Mesendoderm (in vitro differentiated cells): ENCODE measurements around the gene FRMD3.

Experiments
- DNase-seq: peaks from one replicate; pipeline ENCODE4 v3.0.0; 2013
- H2AK5ac ChIP-seq: 2 replicates; pipeline ENCODE4 v1.6.1; 2013; ENCODE audit warnings: low read length, inconsistent platforms
- H2BK120ac ChIP-seq: 2 replicates; pipeline ENCODE4 v1.6.1; 2013; ENCODE audit warnings: low read depth, mild to moderate bottlenecking, low read length, moderate library complexity, mixed read lengths
- H2BK15ac ChIP-seq: replicated peaks from 2 replicates; pipeline ENCODE4 v1.6.1; 2013; ENCODE audit warnings: low read depth, mild to moderate bottlenecking, moderate library complexity
- H2BK5ac ChIP-seq: 2 replicates; pipeline ENCODE4 v1.6.1; 2013; ENCODE audit warnings: low read length, inconsistent platforms
- H3K18ac ChIP-seq: 2 replicates; pipeline ENCODE4 v1.6.1; 2013; ENCODE audit warnings: mild to moderate bottlenecking, low read length, mixed read lengths
- H3K23ac ChIP-seq: one replicate; pipeline ENCODE4 v1.6.1; 2013; ENCODE audit warnings: low read length
- H3K27ac ChIP-seq: 2 replicates; pipeline ENCODE4 v1.5.1; 2013; ENCODE audit warnings: low read depth, mild to moderate bottlenecking, inconsistent platforms, low read length, moderate library complexity
- H3K27me3 ChIP-seq: 2 replicates; pipeline ENCODE4 v1.6.1; 2013; ENCODE audit warnings: low read length, control low read depth, mild to moderate bottlenecking, inconsistent platforms; ENCODE audit not compliant: insufficient read depth, poor library complexity
- H3K36me3 ChIP-seq: 2 replicates; pipeline ENCODE4 v1.6.1; 2013; ENCODE audit warnings: low read length, inconsistent platforms; ENCODE audit not compliant: control insufficient read depth, insufficient read depth
- H3K4ac ChIP-seq: one replicate; pipeline ENCODE4 v1.6.1; 2013; ENCODE audit warnings: low read depth, mild to moderate bottlenecking, low read length, moderate library complexity
- H3K4me1 ChIP-seq: 2 replicates; pipeline ENCODE4 v1.6.1; 2013; ENCODE audit warnings: low read depth, low read length, inconsistent platforms; ENCODE audit not compliant: control insufficient read depth
- H3K4me2 ChIP-seq: 2 replicates; pipeline ENCODE4 v1.6.1; 2013; ENCODE audit warnings: low read length
- H3K4me3 ChIP-seq: 2 replicates; pipeline ENCODE4 v1.5.1; 2013; ENCODE audit warnings: mild to moderate bottlenecking, low read length
- H3K56ac ChIP-seq: one replicate; pipeline ENCODE4 v1.6.1; 2013; ENCODE audit warnings: low read length
- H3K79me1 ChIP-seq: 2 replicates; pipeline ENCODE4 v1.6.1; 2013; ENCODE audit warnings: low read length, inconsistent platforms
- H3K79me2 ChIP-seq: 2 replicates; pipeline ENCODE4 v1.6.1; 2013; ENCODE audit warnings: mild to moderate bottlenecking, low read length; ENCODE audit not compliant: control insufficient read depth, insufficient read depth
- H3K9ac ChIP-seq: 2 replicates; pipeline ENCODE4 v1.6.1; 2013; ENCODE audit warnings: low read length, inconsistent platforms
- H4K5ac ChIP-seq: one replicate; pipeline ENCODE4 v1.6.1; 2013; ENCODE audit warnings: low read length
- H4K8ac ChIP-seq: one replicate; pipeline ENCODE4 v1.6.1; 2013; ENCODE audit warnings: low read depth, mild to moderate bottlenecking, control low read depth, low read length, moderate library complexity
- WGBS: extraction: QIAGEN DNeasy Blood & Tissue Kit; methylation state at CpG from one replicate; pipeline ENCODE4 v1.1.7; 2013; ENCODE audit warnings: low lambda C conversion rate, missing lambda C conversion rate; ENCODE audit not compliant: insufficient coverage; ENCODE audit errors: extremely low coverage; 5-methylcytosine and 5-hydroxymethylcytosine counted together

Gene FRMD3

GRCh38 chr9:83209188-83209731, 328.9 kb downstream of the FRMD3 start:
- no peak overlapping the region for H3K56ac ChIP-seq
- no peak overlapping the region for H2BK120ac ChIP-seq
- peak overlapping the region; percentile 39 for H3K18ac ChIP-seq
- no peak overlapping the region for H4K8ac ChIP-seq
- H3K4ac ChIP-seq = no peak overlapping the region
- H3K36me3 ChIP-seq = no peaks in the 10 kb centered on the region
- no peaks in the 10 kb centered on the region for H3K79me2 ChIP-seq
- H3K27me3 ChIP-seq = no peaks in the 10 kb centered on the region
- H3K23ac ChIP-seq = no peak overlapping the region
- no peaks in the 10 kb centered on the region for H3K79me1 ChIP-seq
- no peak for DNase-seq
- no peak overlapping the region for H2BK5ac ChIP-seq
- H4K5ac ChIP-seq = no peak overlapping the region
- no peak overlapping the region for H2AK5ac ChIP-seq
- no peak overlapping the region for H3K4me3 ChIP-seq
- WGBS = no CpG with 5 or more reads among the region's 3 CpGs
- H3K4me1 ChIP-seq = no peaks in the 10 kb centered on the region
- H3K27ac ChIP-seq = no peak overlapping the region
- H2BK15ac ChIP-seq = no peak overlapping the region
- H3K9ac ChIP-seq = no peak overlapping the region
- no peak overlapping the region for H3K4me2 ChIP-seq

DNA sequence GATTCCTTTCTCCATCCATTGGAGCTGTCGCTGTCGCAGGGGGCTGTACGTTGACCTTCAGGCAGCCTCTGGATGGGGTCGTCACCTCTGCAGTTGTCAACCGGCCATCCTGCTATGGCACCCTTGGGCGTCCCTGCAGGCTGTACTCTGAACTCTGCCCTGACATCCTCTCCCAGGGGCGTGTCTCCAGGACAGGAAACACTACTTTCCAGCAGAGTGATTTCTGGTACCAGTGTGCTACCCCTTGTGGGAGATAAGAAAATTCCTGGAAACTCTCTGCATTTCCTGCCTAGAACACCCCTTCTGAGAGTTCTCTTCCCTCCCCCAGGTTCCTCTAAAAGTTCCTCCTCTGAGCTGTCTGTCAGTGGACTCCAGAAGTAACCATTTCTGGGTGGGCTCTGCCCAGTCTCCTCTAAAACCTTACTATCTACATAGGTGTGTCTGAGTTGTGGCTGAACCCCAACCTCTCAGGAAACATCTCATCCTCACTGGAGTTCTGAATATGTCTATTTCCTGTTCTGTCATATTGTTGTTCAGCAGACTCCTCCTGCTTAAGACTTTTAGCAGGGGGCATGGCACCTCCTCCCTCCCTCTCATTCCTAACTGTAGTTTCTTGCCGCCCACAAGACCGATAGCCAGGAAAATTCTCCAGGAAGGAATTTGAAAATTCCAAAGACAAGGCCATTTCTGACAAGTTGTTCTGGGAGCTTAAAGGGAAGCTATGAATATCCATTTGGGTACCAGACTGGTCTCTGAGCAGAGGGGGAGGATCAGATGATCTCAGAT, 329.9 kb downstream of the FRMD3 start:
- peak; percentile 44 for DNase-seq
- WGBS = no CpG with 5 or more reads among the region's 9 CpGs
- no peaks in the 10 kb centered on the region for H3K36me3 ChIP-seq

DNA sequence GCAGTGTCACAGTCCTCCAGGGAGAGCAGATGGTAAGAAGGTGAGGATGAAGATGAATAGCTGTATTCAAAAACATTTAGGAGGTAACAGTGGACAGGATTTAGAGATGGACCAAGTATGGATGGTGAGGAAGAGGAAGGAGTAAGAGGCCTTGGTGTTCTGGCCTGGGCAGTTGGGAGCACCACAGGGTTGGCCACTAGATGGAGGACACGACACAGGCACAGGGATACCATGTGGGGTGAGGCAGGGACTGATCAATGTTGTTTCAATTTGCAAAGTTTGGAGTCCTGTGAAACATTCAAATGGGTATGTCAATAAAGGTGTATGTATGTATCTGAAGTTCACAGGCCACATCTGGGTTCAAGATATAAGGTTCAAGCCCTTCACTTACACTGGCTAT, 334.2 kb downstream of the FRMD3 start:
- H3K23ac ChIP-seq = no peak overlapping the region

More for the DNA sequence above, 329.9 kb downstream of the FRMD3 start:
- no peak overlapping the region for H4K8ac ChIP-seq
- no peak overlapping the region for H3K56ac ChIP-seq
- no peak overlapping the region for H3K4me3 ChIP-seq
- H3K4ac ChIP-seq = no peak overlapping the region
- H3K4me1 ChIP-seq = no peaks in the 10 kb centered on the region
- H3K18ac ChIP-seq = no peak overlapping the region
- no peak overlapping the region for H2BK15ac ChIP-seq
- H3K23ac ChIP-seq = no peak overlapping the region
- H3K79me2 ChIP-seq = no peaks in the 10 kb centered on the region
- no peaks in the 10 kb centered on the region for H3K27me3 ChIP-seq
- H3K9ac ChIP-seq = no peak overlapping the region
- no peak overlapping the region for H2AK5ac ChIP-seq
- H3K79me1 ChIP-seq = no peaks in the 10 kb centered on the region
- H3K27ac ChIP-seq = no peak overlapping the region
- no peak overlapping the region for H2BK120ac ChIP-seq
- no peak overlapping the region for H3K4me2 ChIP-seq
- no peak overlapping the region for H4K5ac ChIP-seq
- no peak overlapping the region for H2BK5ac ChIP-seq

GRCh38 chr9:83200531-83200930, 337.7 kb downstream of the FRMD3 start:
- Histone ChIP-seq H3K27ac (no peak overlapping the region), H2BK5ac (no peak overlapping the region), H3K79me2 (no peaks in the 10 kb centered on the region), H3K4me2 (no peak overlapping the region), H3K9ac (no peak overlapping the region), H4K5ac (no peak overlapping the region), H3K79me1 (no peaks in the 10 kb centered on the region), H3K18ac (no peak overlapping the region), H2AK5ac (no peak overlapping the region), H3K4ac (no peak overlapping the region), H3K23ac (no peak overlapping the region), H2BK120ac (no peak overlapping the region), H4K8ac (no peak overlapping the region), H3K4me1 (no peaks in the 10 kb centered on the region), H3K4me3 (no peak overlapping the region), H3K56ac (no peak overlapping the region), H2BK15ac (no peak overlapping the region), H3K36me3 (no peaks in the 10 kb centered on the region), H3K27me3 (no peaks in the 10 kb centered on the region)
- DNase-seq = no peak
- no CpG with 5 or more reads among the region's 2 CpGs for WGBS

More for the DNA sequence above, 334.2 kb downstream of the FRMD3 start:
- Histone ChIP-seq H3K27ac (no peak overlapping the region), H3K79me2 (no peaks in the 10 kb centered on the region), H3K36me3 (no peaks in the 10 kb centered on the region), H3K27me3 (no peaks in the 10 kb centered on the region), H2BK120ac (no peak overlapping the region), H2AK5ac (no peak overlapping the region), H2BK15ac (no peak overlapping the region), H3K9ac (no peak overlapping the region), H3K56ac (no peak overlapping the region), H3K4me3 (no peak overlapping the region), H3K4me1 (no peaks in the 10 kb centered on the region), H3K4me2 (no peak overlapping the region), H2BK5ac (no peak overlapping the region), H3K4ac (no peak overlapping the region), H3K79me1 (no peaks in the 10 kb centered on the region), H4K5ac (no peak overlapping the region), H4K8ac (no peak overlapping the region), H3K18ac (no peak overlapping the region)
- DNase-seq = no peak
- WGBS = no CpG with 5 or more reads among the region's 1 CpG

- H2BK15ac ChIP-seq = no peak overlapping the region
- H2BK5ac ChIP-seq = no peak overlapping the region
- H3K36me3 ChIP-seq = no peaks in the 10 kb centered on the region
- H3K4me1 ChIP-seq = no peaks in the 10 kb centered on the region
- no peaks in the 10 kb centered on the region for H3K79me1 ChIP-seq
- no peak overlapping the region for H3K18ac ChIP-seq
- no peak overlapping the region for H3K4me3 ChIP-seq
- no peak overlapping the region for H3K4ac ChIP-seq
- no peak overlapping the region for H3K23ac ChIP-seq
- DNase-seq = no peak
- no peak overlapping the region for H4K8ac ChIP-seq
- no peak overlapping the region for H2AK5ac ChIP-seq
- no peaks in the 10 kb centered on the region for H3K27me3 ChIP-seq
- no peak overlapping the region for H3K27ac ChIP-seq
- H3K4me2 ChIP-seq = no peak overlapping the region
- no peak overlapping the region for H3K56ac ChIP-seq
- H3K79me2 ChIP-seq = no peaks in the 10 kb centered on the region
- H4K5ac ChIP-seq = no peak overlapping the region
- no peak overlapping the region for H2BK120ac ChIP-seq
- no CpG with 5 or more reads among the region's 6 CpGs for WGBS
- no peak overlapping the region for H3K9ac ChIP-seq
Observed at GRCh38 chr9:83199832-83200231, 338.4 kb downstream of the FRMD3 start.
